C1 segment of cervical spinal cord (tissue), 14 donors: ENCODE results near the gene BHLHA15.
A peak's percentile ranks its signal among the peaks of the same experiment; 100 is the strongest.
"Not testable (repeated sequence)": the region's sequence is repeated elsewhere in the genome, so short reads cannot be mapped to it uniquely, and the experiment has no call there.

Experiments
- DNase-seq, 14 donors: peaks; one replicate each; lab custom pipeline; 2025; lab: John Stamatoyannopoulos, UW

BHLHA15 gene

DNA sequence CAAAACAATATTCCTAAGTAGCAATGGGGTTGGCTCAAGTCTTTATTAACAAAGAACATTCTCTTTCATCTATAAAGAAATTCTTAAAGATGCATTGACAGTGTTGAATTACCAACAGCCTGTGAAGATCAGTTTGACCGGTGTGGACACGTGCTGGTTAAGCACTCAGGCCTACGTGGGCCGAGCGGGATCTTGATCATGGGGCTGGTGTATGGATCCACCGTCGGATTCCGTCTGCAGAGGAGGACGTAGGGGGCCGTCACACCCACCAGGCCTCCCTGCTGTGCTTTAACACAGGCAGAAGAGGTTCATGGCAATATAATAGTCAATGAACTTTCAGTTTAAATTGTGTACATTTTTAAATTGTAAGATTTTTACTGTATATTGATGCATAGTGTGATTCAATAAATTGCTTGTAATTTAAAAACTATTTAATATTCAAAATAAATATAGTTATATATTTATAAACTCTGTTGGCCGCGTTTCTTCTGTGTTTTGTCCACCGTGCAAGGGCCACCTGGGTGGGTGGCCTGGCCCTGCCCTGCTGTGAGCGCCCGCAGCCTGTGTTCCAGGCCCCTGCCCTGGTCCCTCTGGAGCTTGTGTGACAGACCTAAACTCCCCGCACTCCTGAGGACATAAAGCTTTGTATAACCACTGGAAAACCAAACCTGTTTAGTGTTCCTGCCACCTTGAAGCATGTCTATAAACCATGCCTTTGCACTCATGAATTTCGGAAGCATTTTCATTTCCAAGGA is 1.9 kb upstream of the BHLHA15 start:
- no peak for DNase-seq

DNA sequence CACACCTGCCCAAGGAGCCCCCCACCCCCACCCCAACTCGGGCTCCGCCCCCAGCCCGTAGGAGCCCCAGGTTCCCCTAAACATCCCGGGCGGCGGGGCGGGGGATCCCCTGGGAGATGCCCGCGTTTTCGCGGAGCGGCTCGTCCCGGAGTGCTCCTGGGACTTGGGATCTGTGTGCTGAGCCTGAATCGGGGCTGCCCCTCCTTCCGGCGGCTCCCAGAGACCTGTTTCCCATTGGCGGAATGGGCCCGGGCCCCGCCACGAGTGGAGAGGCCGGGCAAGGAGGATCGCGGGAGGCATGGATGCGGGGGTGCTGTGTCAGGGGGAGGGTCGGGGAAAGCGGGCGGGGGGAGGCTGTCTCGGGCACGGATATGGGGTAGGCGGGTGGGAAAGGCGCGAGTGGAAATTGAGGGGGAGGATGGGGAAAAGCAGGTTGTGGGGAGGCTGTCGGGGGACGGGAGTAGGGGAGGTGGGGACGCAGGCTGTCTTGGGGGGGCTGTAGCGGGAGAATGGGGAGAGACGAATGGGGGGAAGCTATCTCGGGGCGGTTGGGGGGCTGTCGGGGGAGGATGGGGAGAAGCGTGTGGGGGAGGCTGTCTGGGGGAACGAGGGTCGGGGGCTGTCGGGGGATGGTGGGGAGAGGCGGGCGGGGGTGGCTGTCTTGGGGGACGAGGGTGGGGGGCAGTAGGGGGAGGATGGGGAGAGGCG is 572 bp upstream of the BHLHA15 start:
- no peak for DNase-seq

DNA sequence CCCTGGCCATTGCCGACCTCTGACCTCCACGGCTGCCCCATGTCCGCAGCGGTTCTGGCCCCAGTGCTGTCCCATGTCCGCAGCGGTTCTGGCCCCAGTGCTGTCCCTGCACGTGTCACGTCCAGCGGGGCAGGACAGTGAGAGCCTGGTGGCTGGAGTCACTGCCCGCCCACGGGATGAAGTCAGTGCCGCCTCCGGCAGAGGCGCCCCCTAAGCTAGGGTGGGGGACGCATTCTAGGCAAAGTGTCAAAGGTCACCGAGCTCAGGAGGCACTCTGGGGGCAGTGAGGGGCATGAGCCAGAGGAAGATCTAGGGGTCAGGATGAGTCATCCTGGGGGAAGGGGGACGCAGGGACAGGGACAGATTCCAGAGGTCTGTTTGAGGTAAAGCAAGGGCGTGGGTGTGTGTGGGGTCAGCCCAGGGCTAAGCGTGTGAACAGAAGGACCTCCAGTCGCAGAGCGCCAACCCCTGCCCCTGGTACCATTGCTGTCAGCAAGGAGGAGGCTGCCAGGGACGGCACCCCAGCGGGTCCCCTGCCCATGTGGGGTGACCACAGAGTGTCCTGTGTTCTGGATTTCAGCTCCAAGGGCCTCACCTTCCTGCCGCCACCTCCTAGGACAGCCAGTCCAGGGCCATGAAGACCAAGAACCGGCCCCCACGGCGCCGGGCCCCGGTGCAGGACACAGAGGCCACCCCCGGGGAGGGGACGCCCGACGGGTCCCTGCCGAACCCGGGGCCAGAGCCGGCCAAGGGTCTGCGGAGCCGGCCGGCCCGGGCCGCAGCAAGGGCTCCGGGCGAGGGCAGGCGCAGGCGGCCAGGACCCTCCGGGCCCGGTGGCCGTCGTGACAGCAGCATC is 665 bp downstream of the BHLHA15 start:
- no peak for DNase-seq

DNA sequence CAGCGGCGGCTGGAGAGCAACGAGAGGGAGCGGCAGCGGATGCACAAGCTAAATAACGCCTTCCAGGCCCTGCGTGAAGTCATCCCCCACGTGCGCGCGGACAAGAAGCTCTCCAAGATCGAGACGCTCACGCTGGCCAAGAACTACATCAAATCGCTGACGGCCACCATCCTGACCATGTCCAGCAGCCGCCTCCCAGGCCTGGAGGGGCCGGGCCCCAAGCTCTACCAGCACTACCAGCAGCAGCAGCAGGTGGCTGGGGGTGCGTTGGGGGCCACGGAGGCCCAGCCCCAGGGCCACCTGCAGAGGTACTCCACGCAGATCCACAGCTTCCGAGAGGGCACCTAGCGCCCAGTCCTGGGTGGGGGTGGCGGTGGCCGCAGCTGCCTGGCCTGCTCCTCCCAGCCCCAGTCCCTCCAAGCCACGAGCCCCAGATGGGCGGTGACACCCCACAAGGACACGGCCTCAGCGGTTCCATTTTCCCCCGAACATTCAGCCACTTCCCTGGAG is 1.3 kb downstream of the BHLHA15 start:
- no peak for DNase-seq

DNA sequence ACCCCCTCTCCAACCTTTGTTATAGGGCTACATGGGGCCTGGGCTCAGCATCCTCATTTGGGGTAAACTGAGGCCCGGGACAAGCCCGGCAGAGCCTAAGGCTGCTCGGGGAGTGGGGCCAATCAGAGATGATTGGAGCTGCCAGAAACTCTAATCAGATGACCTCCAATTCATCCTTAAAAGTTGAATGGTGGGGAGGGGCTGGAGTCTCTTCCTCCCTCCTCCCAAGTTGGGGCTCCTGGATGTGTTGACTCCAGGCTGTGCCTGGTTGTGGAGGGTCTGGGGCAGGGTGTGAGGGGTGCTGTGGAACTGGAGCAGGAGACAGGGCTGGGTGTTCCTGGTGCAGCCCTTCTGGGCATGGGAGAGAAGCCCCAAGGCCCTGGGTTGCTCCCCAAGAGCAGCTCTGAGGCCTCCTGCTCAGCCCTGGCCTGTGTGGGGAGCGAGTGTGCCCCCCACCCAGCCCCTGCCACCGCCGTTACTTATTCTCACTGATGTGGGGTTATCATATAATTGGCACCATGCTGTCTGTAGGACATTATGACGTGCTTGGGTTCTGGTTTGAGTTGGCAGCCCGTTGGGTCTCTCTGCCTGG is 2.2 kb downstream of the BHLHA15 start:
- DNase-seq, result no peak

DNA sequence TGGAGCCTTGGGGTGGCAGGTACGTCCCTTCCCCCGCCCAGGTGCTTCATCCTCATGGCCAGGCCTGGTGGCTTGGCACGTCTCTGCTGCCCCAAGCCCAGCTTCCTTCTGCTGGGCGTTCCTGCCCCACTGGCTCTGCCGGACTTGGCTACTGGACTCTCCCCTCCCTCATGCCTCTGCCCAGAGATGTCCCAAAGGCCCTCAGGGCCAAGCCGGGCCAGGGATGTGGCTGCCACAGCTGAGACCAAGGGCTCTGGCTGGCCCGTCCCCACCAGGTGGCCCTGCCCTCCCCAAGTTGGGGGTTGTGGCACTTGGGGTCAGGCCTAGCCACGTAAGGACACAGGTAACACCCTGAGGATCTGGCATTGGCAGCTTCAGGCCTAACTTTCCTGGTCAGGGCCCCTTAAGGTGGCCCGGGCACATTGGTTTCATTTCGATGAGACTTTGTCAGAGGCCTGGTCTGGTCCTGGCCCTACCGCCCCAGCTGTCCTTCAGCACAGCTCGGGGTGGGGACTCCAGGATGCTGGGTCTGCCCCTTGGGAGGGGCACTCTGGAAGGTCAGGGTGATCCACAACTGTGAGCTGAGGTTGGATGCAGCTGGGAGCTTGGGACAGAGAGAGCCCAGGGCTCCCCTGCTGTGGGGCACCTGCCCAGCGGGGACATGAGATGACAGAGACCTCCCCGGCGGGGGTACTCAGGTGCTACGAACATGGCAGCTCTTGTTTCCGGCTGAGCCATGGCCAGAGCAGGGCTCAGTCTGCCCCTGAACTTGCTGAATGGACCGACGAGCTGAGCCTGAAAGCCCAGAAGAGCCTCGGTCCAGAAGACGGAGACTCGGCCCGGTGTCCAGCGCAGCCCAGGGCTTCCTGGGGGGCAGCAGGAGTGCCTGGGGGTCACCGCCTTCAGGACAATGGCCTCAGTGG is 2.9 kb downstream of the BHLHA15 start:
- DNase-seq, result no peak

DNA sequence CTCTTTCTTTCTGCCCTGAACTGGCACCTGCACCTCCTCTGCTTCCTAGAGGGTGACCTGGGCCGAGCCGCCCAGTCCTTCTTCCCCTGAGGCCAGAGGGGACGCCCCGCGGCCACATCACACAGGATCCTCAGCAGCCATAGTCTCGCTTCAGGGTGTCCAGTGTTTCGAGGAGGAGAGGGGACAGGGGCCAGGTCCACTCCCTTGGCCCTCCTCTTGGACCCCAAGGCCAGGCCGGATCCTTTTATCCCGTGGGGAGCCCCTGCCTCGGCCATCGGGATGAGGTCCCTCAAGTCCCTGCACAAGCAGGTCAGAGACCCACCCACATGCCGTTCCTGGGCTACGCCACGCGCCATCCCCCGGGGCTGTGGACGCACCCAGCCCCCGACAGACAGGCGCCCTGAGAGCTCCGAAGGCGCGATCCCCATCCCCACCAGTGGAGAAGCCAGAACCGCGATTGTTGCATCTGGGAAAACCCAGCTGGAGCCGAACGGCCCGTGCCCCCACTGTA is 3.6 kb downstream of the BHLHA15 start:
- no peak for DNase-seq

DNA sequence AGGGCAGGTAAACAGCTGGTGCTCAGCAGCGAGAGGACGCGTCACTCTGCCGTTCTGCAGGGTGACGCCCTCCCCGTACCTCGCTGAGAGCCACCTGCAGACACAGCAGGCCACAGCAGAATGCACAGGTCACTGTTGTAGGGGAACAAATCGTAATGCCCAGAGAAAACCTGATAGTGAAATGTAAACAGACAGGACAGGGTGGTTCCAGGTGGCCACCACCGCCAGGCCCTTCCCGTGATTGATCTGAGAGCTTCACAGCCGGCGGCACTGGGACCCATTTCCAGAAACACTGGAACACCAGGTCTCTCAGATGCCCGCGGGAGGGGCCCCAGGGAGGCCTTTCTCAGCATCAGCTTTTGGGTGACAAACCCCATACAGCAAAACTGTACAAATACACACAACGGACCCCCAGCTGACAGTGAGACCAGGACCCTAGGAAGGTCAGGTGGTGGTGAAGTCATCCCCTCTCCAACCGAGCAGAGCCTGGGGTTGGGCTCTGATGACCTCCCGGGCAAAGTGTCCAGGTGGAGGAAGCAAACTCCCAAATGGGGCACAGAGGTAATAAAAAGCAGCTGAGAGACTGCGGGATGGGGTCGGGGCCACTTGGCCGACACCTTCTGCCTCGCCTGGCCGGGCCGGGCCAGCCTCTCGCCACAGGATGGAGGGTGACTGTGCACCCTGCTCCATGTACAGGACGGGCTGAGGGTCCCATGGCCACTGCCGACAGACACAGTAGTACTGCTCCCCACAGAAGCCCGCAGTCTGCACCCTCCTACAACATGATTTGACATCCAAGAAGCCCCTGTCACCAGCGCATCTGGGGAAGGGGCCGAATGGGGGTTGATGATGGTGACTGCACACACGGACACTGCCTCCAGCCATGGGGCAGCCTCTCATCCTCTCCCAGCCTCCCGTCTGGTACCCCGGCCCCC is 4.6 kb downstream of the BHLHA15 start:
- no peak for DNase-seq

DNA sequence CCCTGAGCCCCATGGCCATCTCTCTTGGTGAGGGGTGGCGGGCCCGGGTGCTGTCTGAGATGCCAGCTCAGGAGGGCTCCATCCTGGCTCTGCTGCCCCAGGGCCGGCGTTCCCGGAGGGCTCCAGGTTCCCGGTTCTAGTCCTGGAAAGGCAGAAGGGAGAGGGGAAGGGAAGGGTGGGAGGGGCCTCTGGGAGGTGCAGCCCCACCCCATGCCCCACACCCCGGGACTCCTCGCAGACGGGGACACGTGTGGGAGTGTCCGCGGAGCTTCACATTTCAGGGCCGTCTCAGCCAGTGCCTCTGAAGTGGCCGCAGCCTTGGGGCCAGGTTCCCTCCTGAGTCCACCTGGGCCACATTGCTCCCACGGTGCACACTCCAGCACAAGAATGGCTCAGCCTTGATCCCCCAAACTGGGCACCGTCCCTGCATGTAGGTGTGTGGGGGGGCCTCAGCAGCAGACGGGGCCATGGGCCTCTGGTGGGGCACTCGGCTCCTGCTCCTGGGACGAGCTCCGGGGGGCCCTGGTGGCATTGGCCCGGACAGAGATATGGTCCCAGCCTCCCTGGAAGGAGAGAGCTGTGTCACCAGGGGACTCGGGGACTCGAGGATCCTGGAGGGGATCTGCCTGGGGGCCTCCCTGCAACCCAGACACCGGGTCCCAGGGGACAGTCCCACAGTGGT is 5.8 kb downstream of the BHLHA15 start:
- no peak for DNase-seq

DNA sequence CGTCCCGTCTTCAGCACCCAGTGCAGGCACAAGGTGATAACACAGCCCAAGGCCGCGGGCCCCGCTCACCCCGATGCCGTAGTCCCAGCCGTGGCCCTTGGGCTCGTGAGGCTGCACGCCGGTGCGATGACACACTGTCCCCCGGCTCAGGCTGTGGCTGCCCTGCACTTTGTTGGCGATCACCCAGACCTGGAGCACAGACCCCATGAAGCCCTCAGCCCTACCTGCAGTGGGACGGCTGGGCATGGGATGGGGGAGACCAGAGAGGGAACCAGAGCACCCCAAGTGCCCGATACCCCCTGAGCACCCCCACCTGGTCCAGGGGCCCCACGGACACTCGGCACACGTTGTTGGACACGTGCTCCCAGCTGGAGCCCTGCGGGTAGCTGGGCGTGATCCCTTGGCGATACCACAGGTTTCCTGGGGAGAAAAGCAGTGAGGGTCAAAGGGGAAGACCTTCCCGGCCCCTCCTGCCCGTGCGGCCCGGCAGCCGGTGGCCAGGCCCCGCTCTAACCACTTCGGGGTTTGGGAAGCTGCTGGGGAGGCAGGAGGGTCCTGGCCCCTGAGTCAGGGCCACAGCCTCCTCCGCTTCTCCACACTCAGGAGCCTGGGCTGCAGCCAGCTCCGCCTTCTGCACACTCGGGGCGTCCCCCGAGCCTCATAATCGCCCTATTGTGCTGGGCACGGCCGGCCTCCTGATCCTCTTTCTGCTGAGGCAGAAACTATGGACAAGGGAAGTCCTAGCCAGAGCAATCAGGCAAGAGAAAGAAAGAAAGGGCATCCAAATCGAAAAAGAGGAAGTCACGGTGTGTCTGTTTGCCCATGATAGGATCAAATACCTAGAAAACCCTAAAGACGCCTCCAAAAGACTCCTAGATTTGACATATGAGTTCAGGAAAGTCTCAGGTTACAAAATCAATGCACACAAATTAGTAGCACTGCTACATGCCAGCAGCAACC is 6.7 kb downstream of the BHLHA15 start:
- peak in 11 of 14 donors; percentile 8 to 68 (median 50) for DNase-seq

DNA sequence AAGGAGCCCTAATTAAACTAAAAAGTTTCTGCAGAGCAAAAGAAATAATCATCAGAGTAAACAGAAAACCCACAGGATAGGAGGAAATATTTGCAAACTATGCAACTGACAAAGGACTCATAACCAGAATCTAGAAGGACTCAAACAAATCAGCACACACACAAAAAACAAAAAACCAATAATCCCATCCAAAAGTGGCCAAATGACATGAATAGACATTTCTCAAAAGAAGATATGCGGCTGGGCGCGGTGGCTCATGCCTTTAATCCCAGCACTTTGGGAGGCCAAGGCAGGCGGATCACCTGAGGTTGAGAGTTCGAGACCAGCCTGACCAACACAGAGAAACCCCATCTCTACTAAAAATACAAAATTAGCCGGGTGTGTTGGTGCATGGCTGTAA is 8.1 kb downstream of the BHLHA15 start:
- DNase-seq, result not testable (repeated sequence)

DNA sequence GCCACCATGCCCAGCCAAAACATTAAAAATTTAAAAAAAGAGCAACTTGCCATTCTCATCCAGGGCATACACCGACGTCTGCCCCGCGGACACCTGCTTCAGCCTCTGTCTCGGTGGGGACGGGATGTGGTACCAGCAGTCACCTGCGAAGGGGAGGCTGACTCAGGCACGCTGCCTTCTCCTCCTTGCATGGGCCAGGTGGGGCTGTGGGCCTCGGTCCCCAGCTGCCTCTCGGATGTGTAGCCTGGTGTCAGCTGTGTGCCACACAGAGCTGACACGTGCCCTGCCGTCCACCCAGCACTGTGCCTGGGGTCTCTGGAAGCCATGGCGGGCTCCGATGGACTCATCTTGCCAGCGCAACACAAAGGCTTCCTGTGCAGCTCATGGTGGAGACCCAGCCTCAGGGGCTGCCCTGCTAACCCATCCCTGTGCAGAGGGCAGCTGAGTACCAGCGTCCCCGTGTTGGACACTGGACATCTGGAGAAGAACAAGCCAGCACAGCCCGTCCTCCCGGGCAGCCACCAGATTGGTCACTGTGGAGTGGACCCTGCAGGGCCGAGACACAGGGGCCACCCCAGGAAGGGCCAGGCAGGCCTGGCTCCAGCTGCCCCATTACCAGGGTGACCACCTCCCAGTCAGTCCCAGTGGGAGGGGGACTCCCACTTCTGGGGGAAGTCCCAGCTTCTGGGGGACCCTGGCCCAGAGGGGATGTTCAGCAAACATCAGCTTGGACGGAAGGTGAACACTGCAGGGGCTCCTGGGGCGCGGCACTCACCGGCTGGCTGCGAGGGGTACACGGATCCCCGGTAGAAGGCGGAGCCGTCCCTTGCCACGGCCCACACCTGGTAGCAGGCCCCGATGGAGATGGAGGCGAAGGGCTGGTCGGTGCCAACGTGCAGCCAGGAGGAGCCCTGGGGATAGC is 10.6 kb downstream of the BHLHA15 start:
- DNase-seq, result no peak

DNA sequence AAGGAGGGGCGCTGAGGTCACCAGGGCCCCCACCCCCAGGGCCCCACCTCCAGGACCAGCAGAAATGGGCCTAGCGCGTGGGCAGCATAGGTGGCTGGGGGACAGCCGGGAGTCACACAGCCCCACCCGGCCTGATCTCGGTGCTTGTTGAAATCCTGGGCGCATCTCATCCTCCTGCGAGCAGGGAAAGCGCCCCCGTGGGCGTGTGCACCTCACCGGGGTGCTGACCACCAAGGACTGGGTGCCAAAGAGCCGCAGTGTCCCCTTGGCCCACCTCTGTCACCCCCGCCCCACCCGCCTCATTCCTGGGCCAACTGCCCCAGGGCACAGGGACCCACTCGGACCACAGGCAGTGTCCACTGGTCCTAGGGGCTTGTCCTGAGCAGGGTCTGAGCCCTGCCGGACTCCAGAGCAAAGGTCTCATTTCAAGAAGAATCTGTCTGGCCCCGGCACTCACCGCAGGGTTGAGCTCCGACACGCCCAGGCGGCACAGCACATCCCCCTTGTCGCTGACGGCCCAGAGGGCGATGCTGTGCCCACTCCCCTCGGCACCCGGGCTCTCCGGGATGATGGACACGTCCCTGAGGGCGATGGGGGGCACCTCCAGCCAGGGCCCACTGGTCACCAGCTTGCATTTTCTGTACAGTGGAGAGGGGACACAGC is 11.4 kb downstream of the BHLHA15 start:
- DNase-seq, result no peak

DNA sequence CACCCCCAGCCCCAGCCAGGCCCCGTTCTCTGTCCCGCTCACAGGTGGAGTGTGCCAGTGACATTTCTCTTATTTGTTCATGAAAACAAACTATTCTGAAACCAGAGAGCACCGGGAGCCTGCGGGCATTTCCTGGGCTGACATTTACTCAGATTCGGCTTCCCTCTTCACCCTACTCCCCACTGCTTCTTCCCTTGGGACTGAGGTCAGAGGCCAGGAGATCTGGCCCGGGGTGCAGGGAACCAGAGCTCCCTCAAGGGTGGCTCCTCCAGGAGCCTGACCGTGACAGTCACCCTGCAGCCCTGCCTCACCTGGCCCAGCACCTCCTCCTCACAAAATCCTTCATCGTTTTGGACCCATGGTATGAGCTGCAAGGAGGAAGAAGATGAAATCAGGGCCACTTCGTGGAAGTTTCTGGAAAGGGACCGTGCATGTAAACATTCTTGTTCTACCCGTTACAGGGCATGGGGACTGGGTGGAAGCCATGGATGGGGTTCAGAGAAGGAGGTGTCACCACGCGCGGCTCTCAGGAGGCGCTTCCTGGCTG is 12.2 kb downstream of the BHLHA15 start:
- DNase-seq, result no peak

DNA sequence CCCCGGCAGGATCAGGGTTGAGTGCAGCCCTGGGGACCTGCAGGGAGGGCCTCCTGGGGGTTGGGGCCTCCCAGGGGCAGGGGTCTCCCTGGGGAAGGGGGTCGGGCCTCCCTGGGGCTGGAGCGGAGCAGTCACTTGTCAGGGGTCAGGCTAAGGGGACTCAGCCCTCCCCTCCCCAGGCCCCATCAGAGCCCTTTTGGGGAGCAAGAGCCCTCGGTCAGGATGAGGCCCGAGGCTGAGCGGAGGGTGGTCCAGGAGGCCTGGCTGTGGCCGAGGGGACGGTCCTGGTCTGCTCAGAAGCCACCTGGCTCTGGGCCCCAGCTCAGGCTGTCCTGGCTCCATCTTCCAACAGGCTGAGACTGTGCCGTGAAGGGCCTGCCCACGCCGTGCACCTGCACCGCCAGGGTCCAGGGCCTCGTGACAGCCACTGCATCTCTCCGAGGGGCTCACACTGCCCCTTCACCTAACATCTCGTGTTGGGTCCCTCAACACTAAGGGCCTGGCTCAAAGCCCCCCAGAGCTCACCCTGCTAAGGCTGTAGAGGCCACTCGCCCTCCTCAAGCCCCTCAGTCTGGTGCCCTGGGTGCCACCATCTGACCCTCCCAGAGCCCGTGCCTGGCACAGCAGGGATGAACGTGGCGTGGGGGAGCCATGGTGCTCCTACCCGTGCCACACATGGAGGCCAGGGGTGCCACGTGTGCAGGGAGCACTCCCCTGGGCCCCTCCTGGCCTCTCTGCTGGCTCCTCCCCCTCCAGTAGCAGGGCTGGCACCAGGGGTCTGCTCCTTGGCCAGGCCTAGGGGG is 12.9 kb downstream of the BHLHA15 start:
- no peak for DNase-seq
